Thyroid gland (tissue), 4 donors: ENCODE measurements around the gene C13orf46. TPM values are rescaled to one million over a fixed set of nuclear protein-coding genes. Genes with fewer than 3 reads are reported as not detected.
"Not testable (repeated sequence)": the region's sequence is repeated elsewhere in the genome, so short reads cannot be mapped to it uniquely, and the experiment has no call there.

ENCODE experiments used
- DNase-seq, 2 donors: peaks; one replicate each; pipeline ENCODE4 v3.0.0-alpha.2; 2019
- H3K27ac ChIP-seq, 3 donors: fragments of 200-600 bp; sonication (generic); 1 replicate in 2 of 3; 2 replicates in 1 of 3; pipeline ENCODE4 v1.5.1; 2016 to 2019; ENCODE audit warnings: mild to moderate bottlenecking in 1 of 3, moderate library complexity in 1 of 3
- H3K27me3 ChIP-seq: fragments of 200-600 bp; sonication (generic); one replicate; pipeline ENCODE4 v1.5.1; 2019
- H3K36me3 ChIP-seq, 2 donors: fragments of 200-600 bp; sonication (generic); one replicate each; pipeline ENCODE4 v1.5.1; 2016 to 2019
- H3K4me1 ChIP-seq, 2 donors: fragments of 200-600 bp; sonication (generic); one replicate each; pipeline ENCODE4 v1.5.1; 2017 to 2019
- H3K4me3 ChIP-seq, 3 donors: fragments of 200-600 bp; sonication (generic); replicated peaks in 1 of 3; 1 replicate in 2 of 3; 2 replicates in 1 of 3; pipeline ENCODE4 v1.5.1; 2016; ENCODE audit warnings: mild to moderate bottlenecking in 1 of 3
- H3K9me3 ChIP-seq: fragments of 200-600 bp; sonication (generic); one replicate; pipeline ENCODE4 v1.5.1; 2017
- POLR2A ChIP-seq, 2 donors: fragments of 450-650 bp; IDR thresholded peaks; one replicate each; pipeline ENCODE4 v1.6.1; 2017; ENCODE audit warnings: antibody characterized with exemption in 2 of 2, mild to moderate bottlenecking in 2 of 2, moderate library complexity in 1 of 2
- WGBS, 2 donors: methylation state at CpG; one replicate each; pipeline ENCODE4 v1.1.5; 2017; 5-methylcytosine and 5-hydroxymethylcytosine counted together
- intact Hi-C: fragments of 100-400 bp; cut with DNase I; formaldehyde crosslinking; loops from one replicate; pipeline ENCODE4 v1.15.1; 2023
- total RNA-seq, 4 donors: library from RNA; depleted of rRNA; stranded (reverse); fragments of >200 nt; gene quantifications; one replicate each; pipeline ENCODE4 v1.2.3, GENCODE V29; 2016
- TF ChIP-seq, protein P1 (sequence below), 6 experiments: fragments of 200-600 bp in 3 of 6; fragments of 450-650 bp in 3 of 6; sonication (generic) in 3 of 6; IDR thresholded peaks; one replicate each; pipeline ENCODE4 v1.5.1; 2016 to 2019; ENCODE audit warnings: antibody characterized with exemption in 6 of 6, mild to moderate bottlenecking in 2 of 6, inconsistent platforms in 1 of 6, moderate library complexity in 1 of 6

Gene C13orf46
- total RNA-seq, 4 donors from 2014 or later: 0.67 to 9.4 (median 4.3) TPM

DNA sequence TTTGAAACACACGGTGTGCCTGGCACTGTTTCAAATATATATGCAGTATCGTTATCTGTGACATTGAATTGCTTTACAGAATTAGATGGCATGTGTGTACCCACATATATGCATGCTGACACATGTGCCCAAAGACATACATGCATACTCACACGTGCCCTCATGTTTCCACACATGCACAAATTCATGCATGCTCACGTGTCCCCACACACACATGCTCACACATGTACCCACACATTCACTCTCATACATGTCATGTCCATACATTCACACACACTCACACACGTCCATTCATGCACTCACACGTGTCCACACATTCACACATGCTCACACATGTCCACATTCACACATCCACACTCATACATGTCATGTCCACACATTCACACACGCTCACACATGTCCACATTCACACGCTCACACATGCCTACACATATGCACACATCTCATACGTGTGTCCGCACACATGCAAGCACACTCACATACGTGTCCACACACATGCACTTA is 17.9 kb upstream of the C13orf46 start:
- TF ChIP-seq, protein P1, sequence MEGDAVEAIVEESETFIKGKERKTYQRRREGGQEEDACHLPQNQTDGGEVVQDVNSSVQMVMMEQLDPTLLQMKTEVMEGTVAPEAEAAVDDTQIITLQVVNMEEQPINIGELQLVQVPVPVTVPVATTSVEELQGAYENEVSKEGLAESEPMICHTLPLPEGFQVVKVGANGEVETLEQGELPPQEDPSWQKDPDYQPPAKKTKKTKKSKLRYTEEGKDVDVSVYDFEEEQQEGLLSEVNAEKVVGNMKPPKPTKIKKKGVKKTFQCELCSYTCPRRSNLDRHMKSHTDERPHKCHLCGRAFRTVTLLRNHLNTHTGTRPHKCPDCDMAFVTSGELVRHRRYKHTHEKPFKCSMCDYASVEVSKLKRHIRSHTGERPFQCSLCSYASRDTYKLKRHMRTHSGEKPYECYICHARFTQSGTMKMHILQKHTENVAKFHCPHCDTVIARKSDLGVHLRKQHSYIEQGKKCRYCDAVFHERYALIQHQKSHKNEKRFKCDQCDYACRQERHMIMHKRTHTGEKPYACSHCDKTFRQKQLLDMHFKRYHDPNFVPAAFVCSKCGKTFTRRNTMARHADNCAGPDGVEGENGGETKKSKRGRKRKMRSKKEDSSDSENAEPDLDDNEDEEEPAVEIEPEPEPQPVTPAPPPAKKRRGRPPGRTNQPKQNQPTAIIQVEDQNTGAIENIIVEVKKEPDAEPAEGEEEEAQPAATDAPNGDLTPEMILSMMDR (IDR thresholded peaks at IDR 0.05): peak in 1 of 6 experiments; percentile 11
- TF ChIP-seq POLR2A (IDR thresholded peaks at IDR 0.05): no peak
- Histone ChIP-seq H3K4me3 (no peak overlapping the region), H3K36me3 (peaks cover 5% of the 10 kb centered on the region in 2 donors), H3K4me1 (peaks cover 17 to 33% of the 10 kb centered on the region in 2 donors), H3K27me3 (no peaks in the 10 kb centered on the region), H3K27ac (peak overlapping the region; percentile 64 to 86 (median 66)), H3K9me3 (no peaks in the 10 kb centered on the region)
- peak; percentile 0 to 4 for DNase-seq
- 83 to 87% methylated on average over 11 of the region's 11 CpGs for WGBS, 2 donors
- intact Hi-C loops: no loop called here

- H3K36me3 ChIP-seq: peaks cover 3 to 5% of the 10 kb centered on the region in 2 donors
- intact Hi-C loops: no loop called here
- peaks cover 17 to 33% of the 10 kb centered on the region in 2 donors for H3K4me1 ChIP-seq
These were observed 17.4 kb upstream of the C13orf46 start for GRCh38 chr13:113991191-113991669.

GRCh38 chr13:113990321-113990837 is 16.5 kb upstream of the C13orf46 start:
- DNase-seq: peak; percentile 5 to 7
- Histone ChIP-seq H3K27me3 (no peaks in the 10 kb centered on the region), H3K27ac (peak overlapping the region; percentile 47 to 84 (median 70)), H3K4me1 (peaks cover 17 to 33% of the 10 kb centered on the region in 2 donors), H3K36me3 (peaks cover 0 to 5% of the 10 kb centered on the region in 2 donors), H3K9me3 (no peaks in the 10 kb centered on the region), H3K4me3 (no peak overlapping the region)
- WGBS, 2 donors: 98 to 100% methylated on average over 6 to 7 of the region's 9 CpGs
- TF ChIP-seq, protein P1 (IDR thresholded peaks at IDR 0.05): no peak
- TF ChIP-seq POLR2A (IDR thresholded peaks at IDR 0.05): no peak
- intact Hi-C loops: no loop called here

More at GRCh38 chr13:113991191-113991669, 17.4 kb upstream of the C13orf46 start:
- Histone ChIP-seq H3K27ac (peak overlapping the region; percentile 64 to 86 (median 66)), H3K4me3 (no peak overlapping the region), H3K27me3 (no peaks in the 10 kb centered on the region), H3K9me3 (no peaks in the 10 kb centered on the region)
- DNase-seq: peak; percentile 90 to 91
- WGBS, 2 donors: 23 to 40% methylated on average over 4 to 7 of the region's 10 CpGs
- TF ChIP-seq POLR2A (IDR thresholded peaks at IDR 0.05): peak in 1 of 2 donors; percentile 62
- TF ChIP-seq, protein P1 (IDR thresholded peaks at IDR 0.05): no peak

- no peak for DNase-seq
- intact Hi-C loops: no loop called here
- H3K27me3 ChIP-seq: no peaks in the 10 kb centered on the region
- H3K27ac ChIP-seq: peak overlapping the region in 2 of 3 donors; percentile 47 to 70
- 92% methylated on average over 8 of the region's 8 CpGs for WGBS, 2 donors
- peaks cover 0 to 5% of the 10 kb centered on the region in 2 donors for H3K36me3 ChIP-seq
- H3K4me3 ChIP-seq: no peak overlapping the region
- peaks cover 17 to 33% of the 10 kb centered on the region in 2 donors for H3K4me1 ChIP-seq
- TF ChIP-seq, protein P1 (IDR thresholded peaks at IDR 0.05): no peak
- TF ChIP-seq POLR2A (IDR thresholded peaks at IDR 0.05): no peak
- H3K9me3 ChIP-seq: no peaks in the 10 kb centered on the region
These were observed 15.9 kb upstream of the C13orf46 start for GRCh38 chr13:113989585-113990300.

GRCh38 chr13:113988859-113989258 is 15.0 kb upstream of the C13orf46 start:
- H3K4me3 ChIP-seq, H3K27me3 ChIP-seq, intact Hi-C loops, H3K36me3 ChIP-seq, H3K9me3 ChIP-seq, H3K27ac ChIP-seq, DNase-seq: not testable (repeated sequence)
- H3K4me1 ChIP-seq: peaks cover 17 to 33% of the 10 kb centered on the region in 2 donors
- WGBS, 2 donors: 95 to 96% methylated on average over 6 of the region's 6 CpGs
